Loucy (cell line): ENCODE measurements around the gene P2RX7.
"Not testable (repeated sequence)": the region's sequence is repeated elsewhere in the genome, so short reads cannot be mapped to it uniquely, and the experiment has no call there.

Source experiments
- EZH2phosphoT487 ChIP-seq: fragments of 200-600 bp; IDR thresholded peaks from 2 replicates; pipeline ENCODE4 v1.6.1; 2018; ENCODE audit warnings: antibody characterized with exemption, mild to moderate bottlenecking, moderate library complexity, borderline replicate concordance
- TF ChIP-seq, protein P1 (sequence below): fragments of 200-600 bp; sonication (generic); conservative IDR thresholded peaks from 2 replicates; pipeline ENCODE4 v1.5.1; 2014; ENCODE audit warnings: mild to moderate bottlenecking, antibody characterized with exemption, low read length

DNA sequence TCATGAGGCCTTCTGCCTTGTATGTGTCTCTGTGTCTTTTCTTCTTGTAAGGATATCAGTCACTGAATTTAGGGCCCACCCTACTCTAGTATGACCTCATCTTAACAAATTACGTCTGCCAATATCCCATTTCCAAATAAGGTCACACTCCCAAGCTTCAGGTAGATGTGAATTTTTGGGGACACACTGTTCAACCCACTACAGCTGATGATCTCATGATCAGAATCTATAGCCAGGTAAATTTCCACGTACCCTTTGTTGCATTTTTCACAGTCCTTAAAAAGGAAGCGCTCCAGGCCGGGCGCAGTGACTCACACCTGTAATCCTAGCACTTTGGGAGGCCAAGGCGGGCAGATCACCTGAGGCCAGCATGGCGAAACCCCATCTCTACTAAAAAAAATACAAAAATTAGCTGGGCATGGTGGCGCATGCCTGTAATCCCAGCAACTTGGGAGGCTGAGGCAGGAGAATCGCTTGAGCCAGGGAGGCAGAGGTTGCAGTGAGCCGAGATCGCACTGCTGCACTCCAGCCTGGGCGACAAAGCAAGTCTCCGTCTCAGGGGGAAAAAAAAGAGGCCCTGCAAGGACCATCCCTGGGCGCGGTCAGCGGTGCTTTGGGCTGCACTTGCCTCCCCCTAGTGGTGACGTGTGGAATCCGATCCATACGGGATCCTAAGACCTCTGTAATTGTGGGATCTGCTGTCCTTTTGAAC, 97.3 kb downstream of the P2RX7 start:
- TF ChIP-seq, protein P1, sequence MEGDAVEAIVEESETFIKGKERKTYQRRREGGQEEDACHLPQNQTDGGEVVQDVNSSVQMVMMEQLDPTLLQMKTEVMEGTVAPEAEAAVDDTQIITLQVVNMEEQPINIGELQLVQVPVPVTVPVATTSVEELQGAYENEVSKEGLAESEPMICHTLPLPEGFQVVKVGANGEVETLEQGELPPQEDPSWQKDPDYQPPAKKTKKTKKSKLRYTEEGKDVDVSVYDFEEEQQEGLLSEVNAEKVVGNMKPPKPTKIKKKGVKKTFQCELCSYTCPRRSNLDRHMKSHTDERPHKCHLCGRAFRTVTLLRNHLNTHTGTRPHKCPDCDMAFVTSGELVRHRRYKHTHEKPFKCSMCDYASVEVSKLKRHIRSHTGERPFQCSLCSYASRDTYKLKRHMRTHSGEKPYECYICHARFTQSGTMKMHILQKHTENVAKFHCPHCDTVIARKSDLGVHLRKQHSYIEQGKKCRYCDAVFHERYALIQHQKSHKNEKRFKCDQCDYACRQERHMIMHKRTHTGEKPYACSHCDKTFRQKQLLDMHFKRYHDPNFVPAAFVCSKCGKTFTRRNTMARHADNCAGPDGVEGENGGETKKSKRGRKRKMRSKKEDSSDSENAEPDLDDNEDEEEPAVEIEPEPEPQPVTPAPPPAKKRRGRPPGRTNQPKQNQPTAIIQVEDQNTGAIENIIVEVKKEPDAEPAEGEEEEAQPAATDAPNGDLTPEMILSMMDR = peak; percentile 82
- TF ChIP-seq EZH2phosphoT487 = not testable (repeated sequence)
